GM18870 (cell line): ENCODE results near the gene EGFL8.
"Not testable (repeated sequence)": the region's sequence is repeated elsewhere in the genome, so short reads cannot be mapped to it uniquely, and the experiment has no call there.

Experiments used
- ATAC-seq: cut with Tn5 transposase; IDR thresholded peaks from one replicate; pipeline ENCODE4 v1.9.1; 2021; ENCODE audit warnings: moderate library complexity; ENCODE audit not compliant: unreplicated experiment

EGFL8 gene

DNA sequence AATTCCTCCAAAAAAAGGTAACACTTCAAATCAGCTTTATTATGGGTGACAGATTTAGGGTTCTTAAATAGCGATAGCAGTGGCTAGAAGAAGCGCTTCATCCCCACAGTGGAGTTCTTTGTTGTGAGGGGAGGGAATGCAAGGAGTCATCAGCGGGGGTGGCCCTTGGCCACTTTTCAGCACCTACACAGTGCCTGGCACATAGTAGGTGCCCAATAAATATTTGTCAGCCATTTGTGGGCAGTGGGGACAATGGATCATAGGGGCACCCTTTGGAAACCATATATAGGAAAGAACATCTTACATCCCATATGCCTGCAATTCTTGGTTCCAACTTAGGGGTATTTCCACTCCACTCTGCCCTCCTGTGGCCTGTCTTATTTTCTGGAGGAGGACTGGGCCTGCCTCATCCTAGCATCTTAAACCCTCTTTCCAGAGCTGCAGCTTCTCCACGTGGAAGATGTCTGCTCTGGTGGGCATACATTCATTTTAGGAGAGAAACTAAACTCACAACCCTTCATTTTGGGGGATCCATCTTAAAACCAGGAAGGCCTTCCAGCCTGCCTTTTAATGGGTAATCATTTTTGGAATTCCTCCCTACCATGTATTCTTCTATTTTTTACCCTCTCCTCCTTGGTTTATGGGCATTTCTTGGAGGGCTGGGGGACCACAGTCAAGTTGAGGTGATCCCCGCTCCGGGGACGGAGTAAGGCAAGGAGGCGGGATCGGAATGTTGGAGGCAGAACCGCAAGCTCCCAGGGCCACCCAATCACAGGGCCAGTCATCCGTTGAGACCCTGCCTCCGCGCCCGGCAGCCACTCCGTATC, 30.6 kb downstream of the EGFL8 start:
- no peak for ATAC-seq

- peak; percentile 64 for ATAC-seq
Observed at GRCh38 chr6:32195652-32195901, 31.2 kb downstream of the EGFL8 start.

- ATAC-seq = peak; percentile 12
Observed at GRCh38 chr6:32195902-32196681, 31.7 kb downstream of the EGFL8 start.

- no peak for ATAC-seq
Observed at GRCh38 chr6:32196682-32197616, 32.6 kb downstream of the EGFL8 start.

- no peak for ATAC-seq
Observed at GRCh38 chr6:32198345-32198696, 33.9 kb downstream of the EGFL8 start.

- no peak for ATAC-seq
Observed at GRCh38 chr6:32198866-32199265, 34.5 kb downstream of the EGFL8 start.

DNA sequence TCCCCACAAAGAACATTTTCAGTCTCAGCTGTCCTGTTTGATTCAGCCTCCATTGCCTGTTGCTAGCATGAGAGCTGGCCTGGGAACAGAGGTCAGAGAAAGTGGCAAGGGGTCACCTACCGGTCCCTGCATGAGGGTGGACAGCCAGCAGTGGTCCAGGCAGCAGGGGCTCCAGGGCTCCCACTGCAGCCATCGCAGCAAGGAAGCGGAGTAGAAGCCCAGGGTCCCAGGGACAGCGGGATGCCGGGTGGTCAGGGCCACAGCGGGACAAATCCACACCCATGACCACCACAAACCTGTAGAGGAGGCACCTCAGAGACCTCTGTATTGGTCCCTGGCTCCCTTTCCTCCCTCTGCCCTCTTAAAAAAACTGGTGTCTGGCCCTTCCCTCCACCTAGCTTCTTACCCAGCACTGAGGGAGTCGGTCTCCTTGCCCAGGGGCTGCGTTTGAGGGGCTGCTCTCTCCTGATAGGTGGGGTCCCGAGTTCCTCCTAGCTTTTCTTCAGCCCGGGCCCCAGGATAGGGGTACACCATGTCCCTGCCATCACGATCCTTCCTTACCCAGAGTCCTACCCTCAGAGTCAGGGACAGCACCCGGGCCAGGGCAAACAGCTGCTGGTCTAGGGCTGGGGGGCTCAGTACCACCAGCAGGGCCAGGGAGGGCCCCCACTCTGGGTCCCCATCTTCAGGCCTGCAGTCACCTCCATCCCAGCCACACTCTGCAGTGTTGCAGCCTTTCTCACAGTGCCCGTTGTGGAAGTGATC, 36.5 kb downstream of the EGFL8 start:
- ATAC-seq = no peak

DNA sequence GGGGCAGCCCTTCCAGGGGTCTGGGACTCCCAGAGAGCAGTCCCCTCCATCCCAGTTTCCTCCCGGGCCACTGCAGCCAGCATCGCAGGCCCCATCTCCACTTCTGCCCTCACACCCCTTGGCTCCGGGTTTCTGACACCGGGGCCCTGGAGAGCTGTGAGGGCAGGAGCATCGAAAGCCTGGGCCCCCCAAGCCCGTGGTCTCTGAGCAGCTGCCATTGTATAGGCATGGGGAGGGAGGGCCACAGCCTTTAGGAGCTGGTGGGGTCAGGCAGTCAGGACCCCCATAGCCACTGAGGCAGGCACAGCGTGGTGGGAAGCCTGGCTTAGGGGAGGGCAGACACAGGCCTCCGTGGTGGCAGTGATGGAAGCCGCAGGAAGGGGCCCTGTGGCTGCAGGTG, 37.8 kb downstream of the EGFL8 start:
- ATAC-seq = no peak

- no peak for ATAC-seq
Observed at GRCh38 chr6:32203426-32204267, 39.3 kb downstream of the EGFL8 start.

- no peak for ATAC-seq
Observed at GRCh38 chr6:32204268-32204715, 39.9 kb downstream of the EGFL8 start.

GRCh38 chr6:32208996-32209395, 44.6 kb downstream of the EGFL8 start:
- no peak for ATAC-seq

- ATAC-seq = no peak
Observed at GRCh38 chr6:32210191-32210601, 45.8 kb downstream of the EGFL8 start.

GRCh38 chr6:32211432-32211831, 47.0 kb downstream of the EGFL8 start:
- not testable (repeated sequence) for ATAC-seq

DNA sequence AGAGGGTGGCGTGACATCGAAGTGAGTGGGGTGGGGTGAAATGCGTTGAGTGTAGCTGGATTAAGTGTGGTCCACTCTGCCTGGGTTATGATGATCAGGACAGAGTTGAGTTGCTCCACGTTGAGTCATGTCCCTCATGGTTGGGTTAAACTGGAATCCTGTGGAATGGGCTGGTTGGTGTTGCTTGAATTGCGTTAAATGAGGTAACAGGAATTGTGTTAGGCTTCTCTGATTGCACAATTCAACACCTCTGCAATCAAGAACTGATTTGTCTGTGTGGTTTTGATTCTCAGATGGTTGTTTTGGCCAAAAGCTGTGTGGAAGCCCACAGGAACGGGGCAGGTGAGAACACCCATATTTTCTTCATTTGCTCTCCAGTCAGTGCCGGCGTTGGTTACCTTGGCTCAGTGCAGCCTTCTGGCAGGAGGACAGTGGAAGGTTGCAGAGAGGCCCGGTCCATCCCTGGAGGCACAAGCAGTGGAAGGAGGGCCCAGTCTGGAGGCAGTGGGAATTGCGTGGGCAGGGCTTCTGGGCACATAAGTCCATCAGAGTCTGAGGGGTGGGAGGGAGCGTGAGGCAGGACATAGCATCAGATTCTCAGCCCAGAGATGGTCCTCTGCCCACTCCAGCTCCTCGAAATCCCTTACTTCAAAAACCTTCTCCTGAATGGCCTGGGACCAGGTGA, 47.8 kb downstream of the EGFL8 start:
- ATAC-seq = no peak

DNA sequence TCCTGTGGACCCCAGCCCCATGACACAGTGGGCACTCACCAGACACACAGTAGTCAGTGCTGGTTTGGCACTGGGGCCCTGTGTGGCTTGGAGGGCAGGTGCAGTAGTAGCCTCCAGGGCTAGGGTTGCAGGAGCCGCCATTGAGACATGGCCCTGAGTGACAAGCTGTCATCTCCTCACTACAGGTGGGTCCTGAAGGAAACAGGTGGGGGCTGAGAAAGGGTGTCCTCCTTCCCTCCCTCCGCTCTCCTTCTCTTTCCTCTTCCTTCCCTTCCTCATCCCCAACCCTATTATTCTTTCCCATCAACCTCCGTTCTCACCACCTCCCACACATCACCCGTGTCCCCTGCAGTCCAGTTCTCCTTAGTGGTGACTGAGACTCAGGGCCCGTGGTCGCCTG, 49.3 kb downstream of the EGFL8 start:
- ATAC-seq = no peak

GRCh38 chr6:32214126-32214525, 49.7 kb downstream of the EGFL8 start:
- no peak for ATAC-seq

DNA sequence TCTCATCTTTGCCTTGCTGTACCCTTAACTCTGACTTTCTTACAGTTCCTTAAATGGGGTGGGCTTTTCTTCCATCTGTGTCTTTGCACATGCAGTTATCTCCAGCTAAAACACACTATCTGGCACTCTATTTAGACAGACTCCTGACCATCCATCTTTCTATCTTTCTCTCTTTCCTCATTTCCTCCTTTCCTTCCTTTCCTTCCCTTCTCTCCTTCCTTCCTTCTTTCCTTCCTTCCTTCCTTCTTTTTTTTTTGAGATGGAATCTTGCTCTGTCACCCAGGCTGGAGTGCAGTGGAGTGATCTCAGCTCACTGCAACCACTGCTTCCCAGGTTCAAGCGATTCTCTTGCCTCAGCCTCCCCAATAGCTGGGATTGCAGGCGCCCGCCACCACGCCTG, 51.2 kb downstream of the EGFL8 start:
- no peak for ATAC-seq

DNA sequence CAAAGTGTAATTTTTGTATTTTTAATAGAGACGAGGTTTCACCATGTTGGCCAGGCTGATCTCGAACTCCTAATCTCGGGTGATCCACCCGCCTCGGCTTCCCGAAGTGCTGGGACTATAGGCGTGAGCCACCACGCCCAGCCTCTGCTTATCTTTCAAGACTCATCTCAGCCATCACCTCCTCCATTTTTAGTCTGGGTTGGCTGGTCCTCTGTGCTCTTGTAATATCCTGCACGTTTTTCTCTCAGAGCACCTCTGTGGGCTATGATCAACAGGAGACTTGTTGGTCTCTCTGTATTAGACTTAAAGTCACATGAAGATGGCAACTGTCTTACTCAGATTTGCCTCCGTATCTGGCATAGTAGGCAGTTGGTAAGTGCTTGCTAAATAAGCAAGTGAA, 51.9 kb downstream of the EGFL8 start:
- ATAC-seq = no peak

DNA sequence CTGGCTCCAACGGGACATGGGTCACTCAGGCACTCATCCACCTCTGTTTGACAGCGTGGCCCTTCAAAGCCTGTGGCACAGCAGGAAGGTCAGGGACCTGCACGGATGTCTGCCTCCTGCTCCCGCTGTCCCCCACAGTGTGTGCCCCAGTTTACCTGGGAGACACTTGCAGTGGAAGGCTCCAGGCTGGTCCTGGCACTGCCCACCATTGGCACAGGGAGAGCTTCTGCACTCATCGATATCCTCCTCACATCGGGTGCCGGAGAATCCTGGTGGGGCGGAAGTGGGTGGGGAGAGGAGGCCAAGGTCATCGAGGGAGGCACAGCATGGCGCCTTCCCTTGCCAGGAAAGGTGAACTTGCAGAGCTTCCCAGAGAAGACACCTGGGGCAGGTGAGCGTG, 52.6 kb downstream of the EGFL8 start:
- no peak for ATAC-seq
